ENCODE results near the gene RMDN3. TPM values are rescaled to one million over a fixed set of nuclear protein-coding genes. Genes with fewer than 3 reads are reported as not detected.

RMDN3 gene
- total and polyA plus RNA-seq, 9 of the 15 experiments (the other 6 are each of a cell fraction or from before 2014, with no cell fraction given): 8.1 to 38.2 (median 25.9) TPM

- TF ChIP-seq FOXO4 (CRISPR knock-in tag; IDR thresholded peaks at IDR 0.05) (no peak), HMG20A (CRISPR knock-in tag; conservative IDR thresholded peaks at IDR 0.05) (no peak), ZNF830 (CRISPR knock-in tag; IDR thresholded peaks at IDR 0.05) (no peak), BRD9 (IDR thresholded peaks at IDR 0.05; ENCODE audit: low read depth, partially characterized antibody) (no peak), NEUROD1 (IDR thresholded peaks at IDR 0.05; ENCODE audit: borderline replicate concordance, low read depth, low read length, partially characterized antibody) (no peak), NFIC (IDR thresholded peaks at IDR 0.05) (peak; percentile 22; the same call in 1 of the 2 replicates), ZNF609 (CRISPR knock-in tag; IDR thresholded peaks at IDR 0.05; ENCODE audit: borderline replicate concordance) (no peak), ZNF592 (IDR thresholded peaks at IDR 0.05) (no peak)
- TF ChIP-seq, protein P1, sequence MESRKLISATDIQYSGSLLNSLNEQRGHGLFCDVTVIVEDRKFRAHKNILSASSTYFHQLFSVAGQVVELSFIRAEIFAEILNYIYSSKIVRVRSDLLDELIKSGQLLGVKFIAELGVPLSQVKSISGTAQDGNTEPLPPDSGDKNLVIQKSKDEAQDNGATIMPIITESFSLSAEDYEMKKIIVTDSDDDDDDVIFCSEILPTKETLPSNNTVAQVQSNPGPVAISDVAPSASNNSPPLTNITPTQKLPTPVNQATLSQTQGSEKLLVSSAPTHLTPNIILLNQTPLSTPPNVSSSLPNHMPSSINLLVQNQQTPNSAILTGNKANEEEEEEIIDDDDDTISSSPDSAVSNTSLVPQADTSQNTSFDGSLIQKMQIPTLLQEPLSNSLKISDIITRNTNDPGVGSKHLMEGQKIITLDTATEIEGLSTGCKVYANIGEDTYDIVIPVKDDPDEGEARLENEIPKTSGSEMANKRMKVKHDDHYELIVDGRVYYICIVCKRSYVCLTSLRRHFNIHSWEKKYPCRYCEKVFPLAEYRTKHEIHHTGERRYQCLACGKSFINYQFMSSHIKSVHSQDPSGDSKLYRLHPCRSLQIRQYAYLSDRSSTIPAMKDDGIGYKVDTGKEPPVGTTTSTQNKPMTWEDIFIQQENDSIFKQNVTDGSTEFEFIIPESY (CRISPR knock-in tag; IDR thresholded peaks at IDR 0.05): peak; percentile 54
These were observed 14.5 kb upstream of the RMDN3 start, which contains the start of gene C15orf62 (continued) for GRCh38 chr15:40769274-40770146.

All from K562 (cell line).